ENCODE data around the gene CAPN3. TPM values are rescaled to one million over a fixed set of nuclear protein-coding genes. Genes with fewer than 3 reads are reported as not detected.

The CAPN3 gene
- total RNA-seq, 2 experiments from 2014 or later, result 3.7 to 4.4 TPM

- ChIA-PET CTCF (interaction anchor here (0.6 to 0.7 kb wide), 2 partner anchors 139 to 417 kb away, joined by 3 read pairs; no protein-coding TSS in a partner anchor), POLR2A (interaction anchor here (1.3 kb wide), 1 partner anchor 94 kb away, joined by 3 read pairs; no protein-coding TSS in a partner anchor)
- Mint-ChIP-seq H3K4me3 (no peak overlapping the region), H3K4me1 (peaks cover 4% of the 10 kb centered on the region), H3K9me3 (no peaks in the 10 kb centered on the region), H3K27ac (no peak overlapping the region), H3K36me3 (ENCODE audit: low read depth) (peaks cover 28% of the 10 kb centered on the region), H3K27me3 (no peaks in the 10 kb centered on the region)
- no peak for DNase-seq
Measured at GRCh38 chr15:42453826-42454225, 94.5 kb downstream of the CAPN3 start.

GRCh38 chr15:42456531-42456930 is 97.2 kb downstream of the CAPN3 start:
- POLR2A ChIA-PET, result no interaction called here
- Mint-ChIP-seq H3K4me3 (no peak overlapping the region), H3K4me1 (peaks cover 2% of the 10 kb centered on the region), H3K27ac (no peak overlapping the region), H3K27me3 (no peaks in the 10 kb centered on the region), H3K36me3 (ENCODE audit: low read depth) (peaks cover 7% of the 10 kb centered on the region), H3K9me3 (no peaks in the 10 kb centered on the region)
- no peak for DNase-seq
- CTCF ChIA-PET, result no interaction called here

- DNase-seq, result no peak
- ChIA-PET POLR2A (no interaction called here), CTCF (no interaction called here)
- Mint-ChIP-seq H3K9me3 (no peaks in the 10 kb centered on the region), H3K4me1 (peaks cover 2% of the 10 kb centered on the region), H3K27me3 (no peaks in the 10 kb centered on the region), H3K4me3 (no peak overlapping the region), H3K27ac (no peak overlapping the region), H3K36me3 (ENCODE audit: low read depth) (peaks cover 3% of the 10 kb centered on the region)
Measured at GRCh38 chr15:42456971-42457370, 97.7 kb downstream of the CAPN3 start.

- DNase-seq, result no peak
- POLR2A ChIA-PET, result no interaction called here
- Mint-ChIP-seq H3K36me3 (ENCODE audit: low read depth) (peaks cover 3% of the 10 kb centered on the region), H3K9me3 (no peaks in the 10 kb centered on the region), H3K27ac (no peak overlapping the region), H3K4me1 (peaks cover 2% of the 10 kb centered on the region), H3K27me3 (no peaks in the 10 kb centered on the region), H3K4me3 (no peak overlapping the region)
- CTCF ChIA-PET, result no interaction called here
Measured at GRCh38 chr15:42457445-42458442, 98.4 kb downstream of the CAPN3 start.

GRCh38 chr15:42461261-42461660 is 102.0 kb downstream of the CAPN3 start:
- no peaks in the 10 kb centered on the region for H3K9me3 Mint-ChIP-seq
- H3K27me3 Mint-ChIP-seq, result no peaks in the 10 kb centered on the region
- DNase-seq, result no peak
- peaks cover 22% of the 10 kb centered on the region for H3K36me3 Mint-ChIP-seq (ENCODE audit: low read depth)
- peaks cover 2% of the 10 kb centered on the region for H3K4me1 Mint-ChIP-seq
- ChIA-PET CTCF (no interaction called here), POLR2A (no interaction called here)
- H3K27ac Mint-ChIP-seq, result no peak overlapping the region
- H3K4me3 Mint-ChIP-seq, result no peak overlapping the region

Other genes starting within 250 kb of the CAPN3 start
- gene PLA2G4F, start 202.9 kb upstream of the CAPN3 start, total RNA-seq, result not detected
- 10 to 100 TPM; 76.8 to 82.3 TPM for gene VPS39, start 151.2 kb upstream of the CAPN3 start, total RNA-seq
- 10 to 100 TPM; 28.3 to 31.5 TPM for gene GANC, start 86.3 kb upstream of the CAPN3 start, total RNA-seq
- 10 to 100 TPM; 39.2 to 40.3 TPM for gene TMEM87A, start 86.1 kb upstream of the CAPN3 start, total RNA-seq
- 10 to 100 TPM; 43.6 to 47.8 TPM for gene ZNF106, start 131.6 kb downstream of the CAPN3 start, total RNA-seq
- gene SNAP23, start 136.1 kb downstream of the CAPN3 start, total RNA-seq, result 10 to 100 TPM; 46.0 to 49.1 TPM
- gene LRRC57, start 189.3 kb downstream of the CAPN3 start, total RNA-seq, result 10 to 100 TPM; 21.2 to 23.5 TPM
- gene HAUS2, start 189.3 kb downstream of the CAPN3 start, total RNA-seq, result 10 to 100 TPM; 35.1 to 35.8 TPM
- gene STARD9, start 216.1 kb downstream of the CAPN3 start, total RNA-seq, result 1 to 10 TPM; 8.2 TPM

Data from activated CD4-positive, alpha-beta memory T cell treated with anti-CD3 and anti-CD28 coated beads, Interleukin-2, amount 10 ng/mL, durations not matched to agents 7 days and 5 days (primary cell).